Suppressor macrophage (primary cell): ENCODE measurements around the gene NFIC.
A peak's percentile ranks its signal among the peaks of the same experiment; 100 is the strongest.

ENCODE experiments used
- DNase-seq, 4 experiments: peaks; one replicate each; pipeline ENCODE4 v3.0.0-alpha.2; 2020 to 2022

NFIC gene

GRCh38 chr19:3470500-3471128 lies 104.2 kb downstream of the NFIC start:
- DNase-seq = no peak

GRCh38 chr19:3471954-3472655 lies 105.7 kb downstream of the NFIC start:
- peak; percentile 34 to 69 (median 51) for DNase-seq

- DNase-seq = no peak
Measured at GRCh38 chr19:3474010-3474409, 107.6 kb downstream of the NFIC start.

- DNase-seq = no peak
Measured at GRCh38 chr19:3474614-3475013, 108.2 kb downstream of the NFIC start.

- DNase-seq = no peak
Measured at GRCh38 chr19:3475449-3475848, 109.1 kb downstream of the NFIC start.

- DNase-seq = no peak
Measured at GRCh38 chr19:3476830-3477229, 110.4 kb downstream of the NFIC start.

GRCh38 chr19:3477506-3477905 lies 111.1 kb downstream of the NFIC start:
- DNase-seq = no peak

- DNase-seq = no peak
Measured at GRCh38 chr19:3477951-3478350, 111.6 kb downstream of the NFIC start.

- no peak for DNase-seq
Measured at GRCh38 chr19:3478409-3479176, 112.2 kb downstream of the NFIC start.

- DNase-seq = peak; percentile 39 to 64 (median 64)
Measured at GRCh38 chr19:3479177-3479833, 112.9 kb downstream of the NFIC start.

GRCh38 chr19:3479834-3480215 lies 113.4 kb downstream of the NFIC start:
- DNase-seq = no peak

- DNase-seq = no peak
Measured at GRCh38 chr19:3480383-3481091, 114.2 kb downstream of the NFIC start, which contains the start of gene SMIM24. TSS of gene SMIM24 (minus strand) at chr19:3480525. CDS start at chr19:3480463, 62 bp downstream.

GRCh38 chr19:3481241-3482090 lies 115.1 kb downstream of the NFIC start:
- no peak for DNase-seq

GRCh38 chr19:3482507-3483225 lies 116.3 kb downstream of the NFIC start:
- no peak for DNase-seq

- DNase-seq = no peak
Measured at GRCh38 chr19:3483226-3483628, 116.8 kb downstream of the NFIC start, which contains the start of gene SMIM44. TSS of gene SMIM44 (minus strand) at chr19:3483441. CDS start at chr19:3483403, 38 bp downstream.

- no peak for DNase-seq
Measured at GRCh38 chr19:3491396-3492119, 125.2 kb downstream of the NFIC start.

GRCh38 chr19:3492131-3492839 lies 125.9 kb downstream of the NFIC start:
- DNase-seq = no peak

GRCh38 chr19:3492919-3493318 lies 126.5 kb downstream of the NFIC start:
- no peak for DNase-seq

- DNase-seq = no peak
Measured at GRCh38 chr19:3493651-3494050, 127.3 kb downstream of the NFIC start.
